ENCODE measurements around the gene APOL1.
A peak's percentile ranks its signal among the peaks of the same experiment; 100 is the strongest.
"Not testable (repeated sequence)": the region's sequence is repeated elsewhere in the genome, so short reads cannot be mapped to it uniquely, and the experiment has no call there.

APOL1 gene

GRCh38 chr22:36225333-36225922, 27.5 kb upstream of the APOL1 start:
- no peak for DNase-seq (ENCODE audit: low spot score)

- DNase-seq (ENCODE audit: low spot score): no peak
Measured at GRCh38 chr22:36226189-36226588, 26.7 kb upstream of the APOL1 start.

- DNase-seq (ENCODE audit: low spot score): no peak
Measured at GRCh38 chr22:36227396-36227795, 25.5 kb upstream of the APOL1 start.

GRCh38 chr22:36227806-36228205, 25.1 kb upstream of the APOL1 start:
- DNase-seq (ENCODE audit: low spot score): no peak

- DNase-seq (ENCODE audit: low spot score): not testable (repeated sequence)
Measured at GRCh38 chr22:36228369-36228768, 24.6 kb upstream of the APOL1 start.

GRCh38 chr22:36228944-36229343, 24.0 kb upstream of the APOL1 start:
- no peak for DNase-seq (ENCODE audit: low spot score)

GRCh38 chr22:36229649-36230048, 23.3 kb upstream of the APOL1 start:
- DNase-seq (ENCODE audit: low spot score): not testable (repeated sequence)

GRCh38 chr22:36231051-36231450, 21.9 kb upstream of the APOL1 start:
- not testable (repeated sequence) for DNase-seq (ENCODE audit: low spot score)

GRCh38 chr22:36232715-36233401, 20.1 kb upstream of the APOL1 start:
- DNase-seq (ENCODE audit: low spot score): no peak

GRCh38 chr22:36233796-36234195, 19.1 kb upstream of the APOL1 start:
- no peak for DNase-seq (ENCODE audit: low spot score)

GRCh38 chr22:36234213-36234612, 18.7 kb upstream of the APOL1 start:
- DNase-seq (ENCODE audit: low spot score): no peak

GRCh38 chr22:36234919-36235318, 18.0 kb upstream of the APOL1 start:
- DNase-seq (ENCODE audit: low spot score): no peak

GRCh38 chr22:36235585-36235984, 17.3 kb upstream of the APOL1 start:
- no peak for DNase-seq (ENCODE audit: low spot score)

- no peak for DNase-seq (ENCODE audit: low spot score)
Measured at GRCh38 chr22:36236388-36237319, 16.3 kb upstream of the APOL1 start.

GRCh38 chr22:36237462-36238372, 15.2 kb upstream of the APOL1 start:
- DNase-seq (ENCODE audit: low spot score): no peak

- no peak for DNase-seq (ENCODE audit: low spot score)
Measured at GRCh38 chr22:36238373-36239149, 14.4 kb upstream of the APOL1 start.

GRCh38 chr22:36239150-36239400, 13.9 kb upstream of the APOL1 start:
- no peak for DNase-seq (ENCODE audit: low spot score)

GRCh38 chr22:36239401-36240171, 13.3 kb upstream of the APOL1 start, which contains the start of gene APOL2:
Gene APOL2, minus strand, starts transcription at chr22:36239527. Its CDS starts 6,365 bp downstream, at chr22:36233162.
- peak; percentile 96 for DNase-seq (ENCODE audit: low spot score)

GRCh38 chr22:36243986-36244385, 8.9 kb upstream of the APOL1 start:
- no peak for DNase-seq (ENCODE audit: low spot score)

Measured in COLO829 (cell line).